ENCODE measurements around the gene TMEM18. TPM values are rescaled to one million over a fixed set of nuclear protein-coding genes. Genes with fewer than 3 reads are reported as not detected.
A peak's percentile ranks its signal among the peaks of the same experiment; 100 is the strongest.

Gene TMEM18
- total RNA-seq, 4 donors from 2014 or later = 7.3 to 23.7 (median 17.8) TPM

GRCh38 chr2:714005-714741, 37.0 kb upstream of the TMEM18 start:
- DNase-seq = no peak
- TF ChIP-seq CTCF (IDR thresholded peaks at IDR 0.05) (peak; percentile 22 to 71 (median 62)), POLR2A (IDR thresholded peaks at IDR 0.05) (no peak)

GRCh38 chr2:710867-711665, 33.9 kb upstream of the TMEM18 start:
- WGBS, 2 donors = 45 to 47% methylated on average over 5 of the region's 5 CpGs
- intact Hi-C loops (cut with DNase I) = loop anchor here (10.0 kb wide), 1 partner anchor 834 kb away; no protein-coding TSS in a partner anchor
- no peaks in the 10 kb centered on the region for H3K27me3 ChIP-seq
- no peaks in the 10 kb centered on the region for H3K9me3 ChIP-seq
- TF ChIP-seq CTCF (IDR thresholded peaks at IDR 0.05) (no peak), POLR2A (IDR thresholded peaks at IDR 0.05) (no peak)
- no peaks in the 10 kb centered on the region for H3K36me3 ChIP-seq
- H3K4me1 ChIP-seq = peaks cover 0 to 5% (median 0%) of the 10 kb centered on the region in 3 donors
- H3K27ac ChIP-seq = no peak overlapping the region
- DNase-seq = no peak
- H3K4me3 ChIP-seq = no peak overlapping the region

More at GRCh38 chr2:714005-714741, 37.0 kb upstream of the TMEM18 start:
- intact Hi-C loops (cut with DNase I) = loop anchor here (10.0 kb wide), 1 partner anchor 831 kb away; no protein-coding TSS in a partner anchor
- no peak overlapping the region for H3K27ac ChIP-seq
- H3K9me3 ChIP-seq = no peaks in the 10 kb centered on the region
- H3K4me3 ChIP-seq = no peak overlapping the region
- H3K4me1 ChIP-seq = peaks cover 0 to 4% (median 0%) of the 10 kb centered on the region in 3 donors
- 46% methylated on average over 16 to 17 of the region's 17 CpGs for WGBS, 2 donors
- no peaks in the 10 kb centered on the region for H3K36me3 ChIP-seq
- no peaks in the 10 kb centered on the region for H3K27me3 ChIP-seq

- intact Hi-C loops (cut with DNase I) = no loop called here
- WGBS, 2 donors = 60 to 65% methylated on average over 23 of the region's 23 CpGs
- no peak for DNase-seq
Measured at GRCh38 chr2:709138-709765, 32.0 kb upstream of the TMEM18 start.

GRCh38 chr2:708667-709066, 31.5 kb upstream of the TMEM18 start:
- no peaks in the 10 kb centered on the region for H3K9me3 ChIP-seq
- DNase-seq = no peak
- H3K4me3 ChIP-seq = no peak overlapping the region
- no peaks in the 10 kb centered on the region for H3K36me3 ChIP-seq
- H3K27ac ChIP-seq = no peak overlapping the region
- 72 to 73% methylated on average over 8 to 14 of the region's 18 CpGs for WGBS, 2 donors
- peaks cover 0 to 5% (median 0%) of the 10 kb centered on the region in 3 donors for H3K4me1 ChIP-seq
- intact Hi-C loops (cut with DNase I) = no loop called here
- TF ChIP-seq CTCF (IDR thresholded peaks at IDR 0.05) = no peak
- no peak for TF ChIP-seq POLR2A (IDR thresholded peaks at IDR 0.05)
- H3K27me3 ChIP-seq = no peaks in the 10 kb centered on the region

More at GRCh38 chr2:709138-709765, 32.0 kb upstream of the TMEM18 start:
- no peaks in the 10 kb centered on the region for H3K9me3 ChIP-seq
- no peak for TF ChIP-seq POLR2A (IDR thresholded peaks at IDR 0.05)
- no peak for TF ChIP-seq CTCF (IDR thresholded peaks at IDR 0.05)
- H3K27ac ChIP-seq = no peak overlapping the region
- H3K36me3 ChIP-seq = no peaks in the 10 kb centered on the region
- H3K4me3 ChIP-seq = no peak overlapping the region
- H3K4me1 ChIP-seq = peaks cover 0 to 5% (median 0%) of the 10 kb centered on the region in 3 donors
- H3K27me3 ChIP-seq = no peaks in the 10 kb centered on the region
